ENCODE measurements around the gene LTA4H. TPM values are rescaled to one million over a fixed set of nuclear protein-coding genes. Genes with fewer than 3 reads are reported as not detected.
A peak's percentile ranks its signal among the peaks of the same experiment; 100 is the strongest.

LTA4H gene
- total RNA-seq, 1 donor from 2014 or later: 117 TPM

DNA sequence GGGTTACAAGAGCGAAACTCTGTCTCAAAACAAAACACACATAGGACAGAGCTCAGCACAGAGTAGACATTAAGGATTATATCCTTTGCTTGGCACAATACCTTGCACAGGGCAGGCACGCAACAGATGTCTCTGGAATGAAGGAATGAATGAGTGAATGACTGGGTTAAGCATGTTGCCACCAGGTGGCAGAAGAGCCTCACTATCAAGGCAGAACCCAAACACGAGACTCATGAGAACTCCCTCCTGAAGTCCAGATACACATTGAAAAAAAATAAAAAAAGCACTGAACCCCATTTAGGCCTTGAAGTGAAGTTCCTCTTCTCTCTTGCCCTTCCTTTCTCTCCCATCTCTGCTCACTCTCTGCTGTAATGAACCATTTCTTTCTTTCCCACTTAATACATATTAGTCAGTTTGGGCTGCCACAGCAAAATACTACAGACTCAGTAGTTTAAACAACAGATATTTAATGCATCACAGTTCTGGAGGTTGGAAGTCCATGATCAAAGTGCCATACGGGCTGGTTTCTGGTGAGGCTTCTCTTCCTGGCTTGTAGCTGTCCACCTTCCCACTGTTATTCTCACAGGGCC, 26.6 kb upstream of the LTA4H start:
- no peaks in the 10 kb centered on the region for H3K4me1 Mint-ChIP-seq (ENCODE audit: unreplicated experiment)
- TF ChIP-seq, protein P1, sequence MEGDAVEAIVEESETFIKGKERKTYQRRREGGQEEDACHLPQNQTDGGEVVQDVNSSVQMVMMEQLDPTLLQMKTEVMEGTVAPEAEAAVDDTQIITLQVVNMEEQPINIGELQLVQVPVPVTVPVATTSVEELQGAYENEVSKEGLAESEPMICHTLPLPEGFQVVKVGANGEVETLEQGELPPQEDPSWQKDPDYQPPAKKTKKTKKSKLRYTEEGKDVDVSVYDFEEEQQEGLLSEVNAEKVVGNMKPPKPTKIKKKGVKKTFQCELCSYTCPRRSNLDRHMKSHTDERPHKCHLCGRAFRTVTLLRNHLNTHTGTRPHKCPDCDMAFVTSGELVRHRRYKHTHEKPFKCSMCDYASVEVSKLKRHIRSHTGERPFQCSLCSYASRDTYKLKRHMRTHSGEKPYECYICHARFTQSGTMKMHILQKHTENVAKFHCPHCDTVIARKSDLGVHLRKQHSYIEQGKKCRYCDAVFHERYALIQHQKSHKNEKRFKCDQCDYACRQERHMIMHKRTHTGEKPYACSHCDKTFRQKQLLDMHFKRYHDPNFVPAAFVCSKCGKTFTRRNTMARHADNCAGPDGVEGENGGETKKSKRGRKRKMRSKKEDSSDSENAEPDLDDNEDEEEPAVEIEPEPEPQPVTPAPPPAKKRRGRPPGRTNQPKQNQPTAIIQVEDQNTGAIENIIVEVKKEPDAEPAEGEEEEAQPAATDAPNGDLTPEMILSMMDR (conservative IDR thresholded peaks at IDR 0.05): peak; percentile 89
- H3K4me3 Mint-ChIP-seq: no peak overlapping the region
- H3K27ac Mint-ChIP-seq: no peak overlapping the region
- H3K9me3 Mint-ChIP-seq: no peaks in the 10 kb centered on the region
- no peak for DNase-seq (ENCODE audit: extremely low spot score, unreplicated experiment)
- no peaks in the 10 kb centered on the region for H3K27me3 Mint-ChIP-seq
- H3K36me3 Mint-ChIP-seq: no peaks in the 10 kb centered on the region

GRCh38 chr12:96061323-96061722, 25.9 kb upstream of the LTA4H start:
- no peak overlapping the region for H3K27ac Mint-ChIP-seq
- no peaks in the 10 kb centered on the region for H3K4me1 Mint-ChIP-seq (ENCODE audit: unreplicated experiment)
- no peaks in the 10 kb centered on the region for H3K27me3 Mint-ChIP-seq
- DNase-seq (ENCODE audit: extremely low spot score, unreplicated experiment): no peak
- H3K9me3 Mint-ChIP-seq: no peaks in the 10 kb centered on the region
- TF ChIP-seq, protein P1 (conservative IDR thresholded peaks at IDR 0.05): no peak
- H3K4me3 Mint-ChIP-seq: no peak overlapping the region
- H3K36me3 Mint-ChIP-seq: no peaks in the 10 kb centered on the region

GRCh38 chr12:96060041-96060440, 24.7 kb upstream of the LTA4H start:
- Mint-ChIP-seq H3K9me3 (no peaks in the 10 kb centered on the region), H3K4me3 (no peak overlapping the region), H3K27me3 (no peaks in the 10 kb centered on the region), H3K4me1 (ENCODE audit: unreplicated experiment) (no peaks in the 10 kb centered on the region), H3K27ac (no peak overlapping the region), H3K36me3 (no peaks in the 10 kb centered on the region)
- TF ChIP-seq, protein P1 (conservative IDR thresholded peaks at IDR 0.05): no peak
- no peak for DNase-seq (ENCODE audit: extremely low spot score, unreplicated experiment)

DNA sequence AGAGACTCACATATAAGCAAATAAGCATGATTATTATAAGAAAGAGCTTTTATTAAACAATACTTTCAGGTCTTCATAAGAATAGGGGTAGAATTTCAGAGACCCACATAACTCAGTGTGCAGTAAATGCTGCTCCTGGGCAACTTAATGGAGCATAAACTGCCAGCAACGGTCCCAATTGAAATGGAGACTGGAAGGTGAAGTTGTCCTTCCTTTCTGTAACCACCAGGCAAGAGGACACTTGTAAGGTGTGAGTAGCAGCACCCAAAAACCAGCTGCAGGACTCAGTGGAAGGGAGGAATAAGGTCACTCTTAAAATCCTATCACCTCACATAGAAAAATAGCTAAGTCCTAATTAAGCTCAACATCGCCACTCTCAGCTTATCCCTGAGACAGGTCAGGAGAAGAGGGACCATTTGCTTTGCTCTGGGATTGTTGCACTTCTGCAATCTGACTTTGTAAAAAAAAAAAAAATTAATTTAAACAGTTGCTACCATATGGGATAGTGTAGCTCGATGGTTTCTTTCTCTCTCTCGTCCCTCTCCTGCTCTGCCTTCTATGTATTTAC, 22.7 kb upstream of the LTA4H start:
- H3K27me3 Mint-ChIP-seq: no peaks in the 10 kb centered on the region
- H3K9me3 Mint-ChIP-seq: no peaks in the 10 kb centered on the region
- H3K27ac Mint-ChIP-seq: no peak overlapping the region
- H3K36me3 Mint-ChIP-seq: no peaks in the 10 kb centered on the region
- H3K4me3 Mint-ChIP-seq: no peak overlapping the region
- no peaks in the 10 kb centered on the region for H3K4me1 Mint-ChIP-seq (ENCODE audit: unreplicated experiment)
- TF ChIP-seq, protein P1 (conservative IDR thresholded peaks at IDR 0.05): no peak
- no peak for DNase-seq (ENCODE audit: extremely low spot score, unreplicated experiment)

DNA sequence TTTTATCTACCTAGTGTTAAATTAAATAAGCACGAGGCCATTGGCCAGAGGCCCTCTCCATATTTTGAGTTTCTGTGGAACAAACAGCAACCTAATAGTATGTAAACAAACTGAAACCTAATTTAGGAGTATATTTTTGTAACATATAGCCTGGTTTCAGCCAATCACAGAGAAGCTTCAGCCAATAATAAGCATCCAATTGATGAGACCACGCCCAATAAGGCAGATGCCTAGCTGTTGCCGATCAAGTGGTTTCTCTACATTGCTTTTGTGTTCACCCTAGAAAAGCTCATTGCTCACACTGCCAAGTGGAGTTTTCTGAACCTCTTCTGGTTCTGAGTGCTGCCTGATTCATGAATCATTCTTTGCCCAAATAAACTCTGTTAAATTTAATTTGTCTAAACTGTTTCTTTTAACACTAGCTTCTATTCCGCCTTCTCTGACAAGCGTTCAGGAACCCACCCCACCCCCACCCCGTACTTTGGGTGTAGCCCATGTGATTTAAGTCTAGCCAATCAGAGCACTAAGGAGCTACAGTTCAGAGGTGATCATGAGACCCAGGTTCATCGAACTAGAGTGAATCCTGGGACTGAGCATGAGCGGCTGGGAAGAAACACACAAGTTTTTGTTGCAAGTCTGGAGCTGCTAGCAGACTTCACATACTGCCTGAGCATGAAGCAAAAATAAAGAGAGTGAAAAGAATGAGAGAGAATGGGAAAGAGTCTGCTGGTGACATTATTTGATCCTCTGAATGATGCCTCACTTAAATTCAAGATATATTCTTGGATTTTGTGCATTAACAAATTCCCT, 21.5 kb upstream of the LTA4H start:
- Mint-ChIP-seq H3K36me3 (no peaks in the 10 kb centered on the region), H3K4me1 (ENCODE audit: unreplicated experiment) (no peaks in the 10 kb centered on the region), H3K9me3 (no peaks in the 10 kb centered on the region), H3K27me3 (no peaks in the 10 kb centered on the region), H3K4me3 (no peak overlapping the region), H3K27ac (no peak overlapping the region)
- TF ChIP-seq, protein P1 (conservative IDR thresholded peaks at IDR 0.05): no peak
- no peak for DNase-seq (ENCODE audit: extremely low spot score, unreplicated experiment)
